KBM-7 (cell line): ENCODE data around the gene TDRD5.

ENCODE experiments used
- DNase-seq: peaks from one replicate; pipeline ENCODE4 v3.0.0-alpha.2; 2015
- in situ Hi-C: fragments of 300-500 bp; cut with MboI; formaldehyde crosslinking; loops from 2 replicates; pipeline ENCODE4 v1.14.3; 2020; ENCODE audit warnings: low sequenced_read_pairs, low pct_unique_long_range_greater_than_20kb, mixed read lengths

TDRD5 gene

DNA sequence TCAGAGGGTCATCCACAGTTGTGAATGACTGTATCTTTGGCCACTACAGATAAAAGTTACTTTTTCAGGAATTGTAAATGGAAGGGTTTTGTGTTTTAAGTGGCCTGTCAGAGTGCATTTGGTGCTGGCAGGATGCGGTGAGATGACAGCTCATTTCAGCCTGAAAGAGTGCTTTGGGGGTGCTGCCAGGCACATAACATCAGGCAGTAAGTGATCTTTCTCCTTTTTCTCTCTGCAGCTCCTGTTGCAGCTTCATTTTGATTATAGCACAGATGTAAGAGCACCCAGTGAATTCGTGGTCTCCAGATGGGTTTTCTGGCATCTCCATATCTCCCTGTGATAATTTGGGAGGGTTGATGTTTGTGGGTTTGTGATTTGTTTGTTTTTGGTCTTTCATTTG lies 136.6 kb downstream of the TDRD5 start:
- no peak for DNase-seq
- in situ Hi-C loops = no loop called here

DNA sequence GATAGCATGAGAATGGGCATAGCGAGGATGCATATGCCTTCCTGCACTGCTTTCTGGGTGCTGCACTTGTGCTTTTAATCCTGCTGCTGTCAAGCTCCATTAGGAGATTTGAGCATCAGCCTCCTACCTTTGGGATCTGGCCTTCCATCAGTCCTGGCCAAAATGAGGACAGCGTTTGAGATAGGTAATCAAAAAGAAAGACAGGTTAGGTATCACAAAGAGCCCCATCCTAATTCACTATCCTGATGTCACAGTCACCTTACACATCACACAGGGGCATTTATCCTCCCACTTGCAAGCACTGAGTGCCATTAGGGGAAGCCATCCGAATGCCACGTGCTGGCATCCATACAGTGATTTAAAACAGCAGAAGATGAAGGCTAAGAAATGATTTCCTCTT lies 138.2 kb downstream of the TDRD5 start:
- in situ Hi-C loops = no loop called here
- no peak for DNase-seq

DNA sequence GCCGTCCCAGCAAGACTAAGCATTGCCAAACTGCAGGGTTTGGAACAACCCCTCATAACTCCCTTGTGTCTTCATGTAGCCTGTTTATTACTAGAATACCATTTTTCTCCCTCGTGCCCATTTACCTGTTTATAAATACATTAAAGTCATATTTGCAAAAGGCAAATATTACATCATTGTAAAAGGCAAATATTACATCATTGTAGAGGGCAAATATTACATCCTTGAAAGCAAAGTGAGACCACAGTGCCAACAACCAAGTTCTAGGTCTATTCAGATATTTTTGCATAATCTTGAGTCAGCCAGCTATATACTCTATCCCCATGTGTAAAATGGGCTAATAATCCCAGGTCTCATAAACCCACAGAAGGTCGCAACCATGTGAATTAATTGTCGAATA lies 140.0 kb downstream of the TDRD5 start:
- in situ Hi-C loops = no loop called here
- DNase-seq = no peak
